HUES48 (cell line): ENCODE measurements around the gene FAM72A.
"Not testable (repeated sequence)": the region's sequence is repeated elsewhere in the genome, so short reads cannot be mapped to it uniquely, and the experiment has no call there.

Experiments
- H3K27ac ChIP-seq: one replicate; pipeline ENCODE4 v1.7.0; 2013; ENCODE audit warnings: low read depth, low read length, inconsistent platforms
- H3K27me3 ChIP-seq: 2 replicates; pipeline ENCODE4 v1.6.1; 2013; ENCODE audit warnings: mild to moderate bottlenecking, low read length; ENCODE audit not compliant: control insufficient read depth, insufficient read depth
- H3K36me3 ChIP-seq: 2 replicates; pipeline ENCODE4 v1.6.1; 2013; ENCODE audit warnings: low read length; ENCODE audit not compliant: control insufficient read depth, insufficient read depth
- H3K4me1 ChIP-seq: 2 replicates; pipeline ENCODE4 v1.6.1; 2013; ENCODE audit warnings: mild to moderate bottlenecking, low read length; ENCODE audit not compliant: control insufficient read depth, insufficient read depth
- H3K4me3 ChIP-seq: 2 replicates; pipeline ENCODE4 v1.5.1; 2013; ENCODE audit warnings: mild to moderate bottlenecking, low read depth, low read length
- H3K9ac ChIP-seq: 2 replicates; pipeline ENCODE4 v1.6.1; 2013; ENCODE audit warnings: mild to moderate bottlenecking, low read depth, low read length, moderate library complexity
- H3K9me3 ChIP-seq: 2 replicates; pipeline ENCODE4 v1.6.1; 2013; ENCODE audit warnings: low read length; ENCODE audit not compliant: control insufficient read depth, insufficient read depth

FAM72A gene

GRCh38 chr1:206229286-206229685 is 26.6 kb upstream of the FAM72A start:
- not testable (repeated sequence) for H3K9me3 ChIP-seq, H3K27ac ChIP-seq, H3K9ac ChIP-seq, H3K27me3 ChIP-seq, H3K36me3 ChIP-seq, H3K4me3 ChIP-seq, H3K4me1 ChIP-seq

GRCh38 chr1:206226886-206227285 is 24.2 kb upstream of the FAM72A start:
- not testable (repeated sequence) for H3K27me3 ChIP-seq, H3K9ac ChIP-seq, H3K9me3 ChIP-seq, H3K36me3 ChIP-seq, H3K4me1 ChIP-seq, H3K4me3 ChIP-seq, H3K27ac ChIP-seq

GRCh38 chr1:206225386-206225785 is 22.7 kb upstream of the FAM72A start:
- H3K27me3 ChIP-seq, H3K27ac ChIP-seq, H3K9me3 ChIP-seq, H3K36me3 ChIP-seq, H3K4me3 ChIP-seq, H3K9ac ChIP-seq, H3K4me1 ChIP-seq: not testable (repeated sequence)

GRCh38 chr1:206224190-206224776 is 21.6 kb upstream of the FAM72A start:
- H3K9ac ChIP-seq, H3K4me3 ChIP-seq, H3K27me3 ChIP-seq, H3K36me3 ChIP-seq, H3K9me3 ChIP-seq, H3K27ac ChIP-seq, H3K4me1 ChIP-seq: not testable (repeated sequence)

GRCh38 chr1:206221585-206221984 is 18.9 kb upstream of the FAM72A start:
- not testable (repeated sequence) for H3K9me3 ChIP-seq, H3K4me3 ChIP-seq, H3K27ac ChIP-seq, H3K36me3 ChIP-seq, H3K27me3 ChIP-seq, H3K4me1 ChIP-seq, H3K9ac ChIP-seq

GRCh38 chr1:206220332-206221000 is 17.8 kb upstream of the FAM72A start:
- H3K36me3 ChIP-seq, H3K27me3 ChIP-seq, H3K9me3 ChIP-seq, H3K27ac ChIP-seq, H3K4me3 ChIP-seq, H3K9ac ChIP-seq, H3K4me1 ChIP-seq: not testable (repeated sequence)

- H3K4me3 ChIP-seq, H3K27me3 ChIP-seq, H3K9me3 ChIP-seq, H3K36me3 ChIP-seq, H3K4me1 ChIP-seq, H3K27ac ChIP-seq, H3K9ac ChIP-seq: not testable (repeated sequence)
These were observed 17.1 kb upstream of the FAM72A start for GRCh38 chr1:206219514-206220331.

- not testable (repeated sequence) for H3K4me1 ChIP-seq, H3K27ac ChIP-seq, H3K27me3 ChIP-seq, H3K9me3 ChIP-seq, H3K36me3 ChIP-seq, H3K9ac ChIP-seq, H3K4me3 ChIP-seq
These were observed 16.1 kb upstream of the FAM72A start for GRCh38 chr1:206218765-206219164.

- not testable (repeated sequence) for H3K4me1 ChIP-seq, H3K9ac ChIP-seq, H3K4me3 ChIP-seq, H3K36me3 ChIP-seq, H3K27me3 ChIP-seq, H3K9me3 ChIP-seq, H3K27ac ChIP-seq
These were observed 15.6 kb upstream of the FAM72A start for GRCh38 chr1:206218285-206218684.

- H3K4me1 ChIP-seq, H3K27ac ChIP-seq, H3K36me3 ChIP-seq, H3K4me3 ChIP-seq, H3K9me3 ChIP-seq, H3K9ac ChIP-seq, H3K27me3 ChIP-seq: not testable (repeated sequence)
These were observed 13.2 kb upstream of the FAM72A start for GRCh38 chr1:206215600-206216392.

- not testable (repeated sequence) for H3K27ac ChIP-seq, H3K4me1 ChIP-seq, H3K27me3 ChIP-seq, H3K36me3 ChIP-seq, H3K9me3 ChIP-seq, H3K9ac ChIP-seq, H3K4me3 ChIP-seq
These were observed 8.2 kb upstream of the FAM72A start for GRCh38 chr1:206210802-206211201.
